ELF-1 (cell line): Measurements from ENCODE around the gene DMRTA1.
A peak's percentile ranks its signal among the peaks of the same experiment; 100 is the strongest.
"Not testable (repeated sequence)": the region's sequence is repeated elsewhere in the genome, so short reads cannot be mapped to it uniquely, and the experiment has no call there.

Experiments
- DNase-seq: peaks from one replicate; pipeline ENCODE4 v3.0.0-alpha.2; 2016; ENCODE audit warnings: low read depth, low spot score

DMRTA1 gene

GRCh38 chr9:22463205-22463604 lies 16.6 kb downstream of the DMRTA1 start:
- no peak for DNase-seq

GRCh38 chr9:22469928-22470544 lies 23.4 kb downstream of the DMRTA1 start:
- peak; percentile 41 for DNase-seq

GRCh38 chr9:22481566-22481965 lies 34.9 kb downstream of the DMRTA1 start:
- no peak for DNase-seq

- no peak for DNase-seq
These were observed 37.0 kb downstream of the DMRTA1 start for GRCh38 chr9:22483528-22484070.

- not testable (repeated sequence) for DNase-seq
These were observed 49.6 kb downstream of the DMRTA1 start for GRCh38 chr9:22496197-22496596.
